GM19099 (cell line): ENCODE data around the gene GARS1.

Experiments used
- POLR2A ChIP-seq: IDR thresholded peaks from 3 replicates; pipeline ENCODE4 v1.6.1; 2011; ENCODE audit warnings: low read depth; ENCODE audit not compliant: insufficient read length; ENCODE audit errors: extremely low read depth

Gene GARS1

GRCh38 chr7:30605832-30606231 is 11.2 kb downstream of the GARS1 start:
- TF ChIP-seq POLR2A, result no peak

- TF ChIP-seq POLR2A, result no peak
Measured at GRCh38 chr7:30612658-30613265, 18.1 kb downstream of the GARS1 start.

GRCh38 chr7:30613366-30614325 is 19.0 kb downstream of the GARS1 start:
- TF ChIP-seq POLR2A, result no peak

- no peak for TF ChIP-seq POLR2A
Measured at GRCh38 chr7:30616318-30616717, 21.6 kb downstream of the GARS1 start.

DNA sequence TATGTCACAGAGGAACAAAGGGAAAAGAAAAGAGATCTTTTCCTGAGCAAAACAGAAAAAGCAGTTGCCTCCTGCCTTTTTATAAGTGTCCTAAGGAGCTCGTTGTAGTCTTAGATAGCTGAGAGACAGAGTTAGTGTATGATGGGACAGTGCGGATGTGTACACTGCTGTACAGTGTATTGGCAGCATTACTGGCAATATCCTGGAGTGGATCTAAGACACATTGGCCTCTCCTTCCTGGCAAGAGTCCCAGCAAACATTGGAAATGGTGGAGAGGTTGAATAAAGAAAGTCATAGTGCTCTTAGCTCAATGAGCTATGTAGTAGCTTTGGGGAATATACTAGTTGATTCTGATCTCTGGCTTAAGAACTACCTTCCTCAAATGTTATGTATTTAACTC is 22.7 kb downstream of the GARS1 start:
- no peak for TF ChIP-seq POLR2A

GRCh38 chr7:30618080-30618676 is 23.5 kb downstream of the GARS1 start:
- no peak for TF ChIP-seq POLR2A

GRCh38 chr7:30618961-30619360 is 24.3 kb downstream of the GARS1 start:
- no peak for TF ChIP-seq POLR2A

DNA sequence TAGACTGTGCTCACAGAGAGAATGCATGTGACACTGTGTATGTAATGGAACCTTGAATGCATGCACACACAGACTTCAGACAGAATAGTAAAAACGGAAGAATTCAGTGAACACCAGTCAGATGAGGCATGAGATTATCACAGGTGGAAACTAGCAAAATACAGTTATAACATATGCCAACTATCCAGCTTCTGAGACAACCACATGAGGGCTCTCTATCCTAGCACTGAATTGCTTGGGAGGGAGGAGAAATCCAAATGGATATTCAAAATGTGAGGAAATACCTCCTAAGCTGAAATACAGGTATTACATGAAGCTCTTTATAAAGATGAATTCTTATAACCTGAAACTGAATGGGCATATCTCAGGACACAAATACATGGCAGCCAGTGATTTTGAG is 30.6 kb downstream of the GARS1 start:
- TF ChIP-seq POLR2A, result no peak

DNA sequence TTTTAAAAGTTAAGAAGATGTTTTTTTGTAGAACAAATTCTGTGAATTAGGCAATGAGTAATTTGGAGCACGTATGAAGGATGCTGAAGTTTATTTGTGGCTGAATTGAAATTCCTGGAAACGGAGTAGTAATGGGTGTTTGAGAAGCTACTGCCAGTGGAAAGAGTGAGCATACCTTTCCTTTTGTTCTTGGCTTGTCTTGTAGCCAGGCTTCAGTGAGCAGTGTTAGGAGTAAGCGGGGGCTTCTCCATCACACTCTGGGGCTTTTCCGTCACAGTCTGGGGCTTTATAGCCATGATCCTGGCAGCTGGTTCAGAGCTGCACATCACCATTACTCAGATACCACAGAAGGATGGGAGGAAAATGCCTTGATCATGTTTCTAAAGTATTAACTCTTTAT is 32.3 kb downstream of the GARS1 start:
- no peak for TF ChIP-seq POLR2A

- no peak for TF ChIP-seq POLR2A
Measured at GRCh38 chr7:30630986-30631385, 36.3 kb downstream of the GARS1 start.

GRCh38 chr7:30633223-30633622 is 38.5 kb downstream of the GARS1 start:
- TF ChIP-seq POLR2A, result no peak

- no peak for TF ChIP-seq POLR2A
Measured at GRCh38 chr7:30634193-30634626, 39.5 kb downstream of the GARS1 start.

DNA sequence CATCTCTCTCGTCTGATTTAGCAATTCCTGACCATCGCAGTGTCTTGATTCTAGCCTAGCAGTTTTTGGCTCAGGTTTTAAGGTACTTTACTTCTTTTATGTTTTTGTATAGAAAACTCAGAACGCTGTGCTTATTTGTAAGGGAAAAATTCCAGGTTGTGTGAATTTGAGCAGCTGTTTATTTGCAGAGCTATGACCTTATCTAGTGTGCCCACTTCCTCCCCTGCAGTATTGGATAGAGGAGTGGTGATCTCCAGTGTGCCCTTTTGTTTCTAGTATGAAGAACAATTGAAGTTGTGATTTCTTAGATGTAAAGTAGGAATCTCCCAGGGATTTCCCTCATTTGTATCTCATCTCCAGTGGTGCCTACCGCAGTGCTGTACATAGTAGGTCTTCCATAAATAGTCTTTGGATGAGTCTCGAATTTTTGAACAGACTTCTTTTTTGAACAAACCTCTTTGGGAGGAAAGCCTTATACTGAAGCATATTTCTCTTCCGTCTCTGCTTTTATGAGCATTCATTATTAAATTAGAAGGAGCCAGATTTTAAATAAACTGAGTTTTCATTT is 40.0 kb downstream of the GARS1 start:
- no peak for TF ChIP-seq POLR2A

DNA sequence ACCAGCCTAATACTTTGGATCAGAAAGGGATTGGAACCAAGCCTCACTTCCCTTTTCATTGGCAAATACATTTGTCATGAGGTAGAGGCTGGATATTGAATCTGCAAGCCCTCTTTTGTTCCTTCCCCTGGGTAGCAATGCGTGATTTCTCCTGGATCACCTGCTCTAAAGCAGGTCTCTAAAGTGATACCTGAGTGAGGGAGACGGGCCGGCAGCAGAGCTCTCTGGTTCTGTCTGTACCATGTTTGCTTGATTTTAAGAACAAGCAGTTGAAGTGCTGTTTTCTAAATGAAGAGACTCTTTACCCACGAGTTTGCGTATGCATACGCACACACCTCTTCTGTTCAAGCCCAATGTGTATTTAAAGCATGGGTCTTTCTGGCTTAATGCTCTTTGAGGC is 41.1 kb downstream of the GARS1 start:
- no peak for TF ChIP-seq POLR2A

- no peak for TF ChIP-seq POLR2A
Measured at GRCh38 chr7:30642789-30643188, 48.1 kb downstream of the GARS1 start.
